T1000 (cell line): ENCODE measurements around the gene FAM114A1.
"Not testable (repeated sequence)": the region's sequence is repeated elsewhere in the genome, so short reads cannot be mapped to it uniquely, and the experiment has no call there.

ENCODE experiments used
- DNase-seq: peaks from one replicate; lab custom pipeline; 2025; ENCODE audit warnings: mixed read lengths; lab: John Stamatoyannopoulos, UW

The FAM114A1 gene

DNA sequence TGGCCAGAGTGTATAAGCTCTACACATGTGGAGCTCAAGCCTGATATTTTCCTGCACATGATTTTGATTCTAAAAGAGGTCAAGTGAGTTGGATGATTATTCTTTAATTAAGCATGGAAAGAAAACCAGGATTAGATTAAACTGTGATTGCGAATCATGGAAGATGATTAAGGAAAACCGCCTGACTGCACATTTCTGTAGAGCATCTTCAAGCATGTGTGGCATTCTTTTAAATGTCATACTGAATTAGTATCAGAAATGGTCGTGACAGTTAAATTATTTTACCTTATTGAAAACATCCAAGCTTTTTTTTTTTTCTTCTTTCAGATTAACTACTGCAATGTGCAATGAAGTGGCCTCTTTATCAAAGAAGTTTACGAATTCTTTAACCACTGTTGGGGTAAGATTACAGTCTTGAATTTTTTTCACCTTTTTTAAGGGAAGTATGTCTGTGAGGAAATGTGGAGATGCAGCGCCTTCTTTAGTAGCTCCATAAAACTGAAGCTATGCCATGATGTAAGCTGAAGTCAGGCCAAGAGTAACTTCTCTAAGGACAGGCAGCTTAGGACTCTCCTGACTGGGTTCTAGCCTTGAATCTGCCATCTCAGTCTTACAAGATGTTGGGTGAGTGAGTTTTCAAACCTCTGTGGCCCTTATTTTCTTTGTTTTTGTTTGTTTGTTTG lies 67.9 kb downstream of the FAM114A1 start:
- no peak for DNase-seq

DNA sequence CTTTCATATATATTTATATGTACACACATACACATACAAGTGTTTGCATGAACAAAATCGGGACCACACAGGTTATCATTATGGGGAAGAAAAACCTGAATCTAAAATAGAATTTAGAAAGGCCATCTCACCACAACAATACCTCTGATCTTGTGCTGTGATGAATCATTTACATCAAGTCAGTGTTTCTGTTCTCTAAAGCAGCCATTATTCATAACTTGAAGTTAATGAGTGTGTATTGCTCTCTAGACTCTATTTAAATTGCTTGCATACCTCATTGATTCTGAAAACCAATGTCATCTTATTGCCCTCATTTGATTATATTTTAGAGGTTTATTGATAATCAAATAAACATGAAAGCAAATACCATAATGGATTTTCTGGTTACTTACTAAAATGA lies 71.6 kb downstream of the FAM114A1 start:
- DNase-seq: no peak

- no peak for DNase-seq
Measured at GRCh38 chr4:38940476-38940875, 72.9 kb downstream of the FAM114A1 start.

- DNase-seq: not testable (repeated sequence)
Measured at GRCh38 chr4:38941906-38942305, 74.3 kb downstream of the FAM114A1 start.

DNA sequence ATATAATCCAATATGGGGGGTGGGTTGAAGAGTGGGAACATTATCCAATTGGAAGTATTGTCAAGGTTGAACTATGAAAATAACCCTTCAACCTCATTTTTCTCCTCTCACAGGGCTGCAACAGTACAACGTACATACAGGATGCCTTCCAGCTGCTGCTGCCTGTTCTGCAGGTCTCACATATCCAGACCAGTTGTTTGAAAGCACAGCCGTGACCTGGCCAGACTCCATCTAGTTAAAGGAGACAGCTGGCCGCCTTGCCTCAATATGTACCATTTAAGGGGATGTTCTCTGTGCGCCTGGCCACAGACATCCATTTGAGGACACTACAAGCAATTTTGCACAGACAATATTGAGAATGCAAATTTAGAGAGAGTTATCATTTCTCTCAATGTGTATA lies 75.7 kb downstream of the FAM114A1 start:
- DNase-seq: no peak

DNA sequence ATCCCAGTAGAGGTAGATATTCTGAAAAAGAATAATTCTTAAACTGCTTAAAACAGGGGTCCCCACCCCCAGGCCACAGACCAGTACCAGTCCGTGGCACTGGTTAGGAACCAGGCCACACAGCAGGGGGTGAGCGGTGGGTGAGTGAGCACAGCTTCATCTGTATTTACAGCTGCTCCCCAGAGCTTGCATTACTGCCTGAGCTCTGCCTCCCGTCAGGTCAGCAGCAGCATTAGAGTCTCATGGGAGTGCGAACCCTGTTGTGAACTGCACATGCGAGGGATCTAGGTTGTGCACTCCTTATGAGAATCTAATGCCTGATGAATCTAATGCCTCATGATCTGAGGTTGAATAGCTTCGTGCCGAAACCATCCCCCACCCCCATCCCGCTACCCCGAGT lies 76.8 kb downstream of the FAM114A1 start:
- DNase-seq: no peak

- DNase-seq: no peak
Measured at GRCh38 chr4:38946919-38947318, 79.3 kb downstream of the FAM114A1 start.

GRCh38 chr4:38948551-38948950 lies 80.9 kb downstream of the FAM114A1 start:
- DNase-seq: peak; percentile 58

GRCh38 chr4:38949411-38950051 lies 81.9 kb downstream of the FAM114A1 start:
- DNase-seq: no peak

DNA sequence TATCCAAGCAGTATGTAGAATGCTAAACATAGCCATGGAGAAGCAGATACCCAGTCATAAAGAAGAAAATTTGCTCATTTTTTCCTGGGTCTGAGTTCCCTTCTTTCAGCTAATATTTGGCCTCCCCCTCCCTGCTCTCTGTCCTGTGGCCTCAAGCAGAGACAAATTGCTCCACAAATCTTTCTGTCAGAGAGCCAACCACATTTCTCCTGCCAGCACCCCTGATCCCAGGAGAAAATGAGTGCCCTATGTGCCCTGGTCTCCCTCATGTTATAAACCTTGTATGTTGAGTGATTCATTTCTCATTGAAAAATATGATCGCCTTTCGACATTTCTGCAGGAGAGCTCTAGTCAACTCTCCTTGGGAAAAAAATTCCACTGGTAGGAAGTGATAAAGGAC lies 82.6 kb downstream of the FAM114A1 start:
- peak; percentile 10 for DNase-seq

GRCh38 chr4:38950734-38951133 lies 83.1 kb downstream of the FAM114A1 start:
- no peak for DNase-seq

DNA sequence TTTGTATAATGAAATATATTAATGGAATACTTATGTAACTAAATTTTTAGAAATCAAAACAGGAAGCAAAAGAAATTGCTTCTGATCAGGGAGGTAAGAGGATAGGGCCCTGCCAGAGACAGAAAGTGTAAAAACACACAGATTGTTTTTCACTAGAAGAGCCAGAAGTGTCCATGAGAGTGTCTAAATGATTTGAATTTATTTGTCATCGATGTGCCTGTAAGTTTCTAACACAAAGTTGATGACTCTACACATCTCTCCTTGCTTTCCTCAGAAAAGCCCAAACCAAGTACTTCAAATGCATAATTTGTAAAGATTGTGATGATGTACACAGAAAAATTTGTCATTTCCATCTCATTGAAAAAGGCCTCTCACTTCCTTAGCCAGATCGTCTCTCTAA lies 84.0 kb downstream of the FAM114A1 start:
- no peak for DNase-seq

GRCh38 chr4:38952017-38952416 lies 84.4 kb downstream of the FAM114A1 start:
- DNase-seq: no peak

- DNase-seq: no peak
Measured at GRCh38 chr4:38954727-38955126, 87.1 kb downstream of the FAM114A1 start.

- DNase-seq: no peak
Measured at GRCh38 chr4:38955957-38956356, 88.4 kb downstream of the FAM114A1 start.

DNA sequence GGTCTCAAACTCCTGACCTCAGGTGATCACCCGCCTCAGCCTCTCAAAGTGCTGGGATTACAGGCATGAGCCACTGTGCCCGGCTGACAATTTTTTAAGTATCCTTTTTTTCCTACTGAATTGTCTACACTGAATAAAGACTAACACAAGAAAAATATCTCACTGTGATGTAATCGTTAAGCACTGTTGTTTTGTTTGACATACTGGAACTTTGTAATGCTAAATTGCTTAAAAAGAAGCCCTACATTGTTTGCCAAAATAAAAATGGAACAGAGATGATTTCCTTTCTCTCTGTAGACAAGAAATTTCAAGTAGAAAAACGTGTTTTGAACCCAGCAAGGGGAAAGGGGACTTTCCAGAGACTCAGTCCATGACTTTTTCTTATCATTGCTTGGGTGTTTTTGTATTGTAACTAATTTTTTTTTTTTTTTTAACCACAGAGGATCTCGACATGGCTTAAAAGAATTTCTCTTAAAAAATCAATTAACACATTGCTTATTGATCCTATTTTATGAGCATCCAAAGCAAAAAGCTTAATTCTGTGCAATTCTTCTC lies 89.7 kb downstream of the FAM114A1 start:
- no peak for DNase-seq

DNA sequence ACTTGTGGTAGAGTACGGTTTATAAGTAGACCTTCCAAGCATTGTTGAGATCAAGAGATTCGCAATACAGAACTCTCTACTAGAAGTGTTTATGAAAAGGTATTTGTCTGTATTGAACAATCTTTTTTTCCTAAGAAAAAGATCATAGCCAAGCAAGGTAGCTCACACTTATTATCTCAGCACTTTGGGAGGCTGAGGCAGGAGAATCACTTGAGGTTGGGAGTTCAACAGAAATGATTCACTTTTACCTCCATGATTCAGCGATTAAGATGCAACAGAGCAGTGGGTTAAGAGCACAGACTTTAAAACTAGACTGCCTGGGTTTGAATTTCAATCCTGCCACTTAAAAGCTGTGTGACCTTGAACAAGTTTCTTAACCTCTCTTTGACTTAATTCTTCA lies 90.3 kb downstream of the FAM114A1 start:
- DNase-seq: no peak

GRCh38 chr4:38958453-38959190 lies 91.0 kb downstream of the FAM114A1 start:
- DNase-seq: no peak

GRCh38 chr4:38959248-38959647 lies 91.6 kb downstream of the FAM114A1 start:
- DNase-seq: not testable (repeated sequence)

DNA sequence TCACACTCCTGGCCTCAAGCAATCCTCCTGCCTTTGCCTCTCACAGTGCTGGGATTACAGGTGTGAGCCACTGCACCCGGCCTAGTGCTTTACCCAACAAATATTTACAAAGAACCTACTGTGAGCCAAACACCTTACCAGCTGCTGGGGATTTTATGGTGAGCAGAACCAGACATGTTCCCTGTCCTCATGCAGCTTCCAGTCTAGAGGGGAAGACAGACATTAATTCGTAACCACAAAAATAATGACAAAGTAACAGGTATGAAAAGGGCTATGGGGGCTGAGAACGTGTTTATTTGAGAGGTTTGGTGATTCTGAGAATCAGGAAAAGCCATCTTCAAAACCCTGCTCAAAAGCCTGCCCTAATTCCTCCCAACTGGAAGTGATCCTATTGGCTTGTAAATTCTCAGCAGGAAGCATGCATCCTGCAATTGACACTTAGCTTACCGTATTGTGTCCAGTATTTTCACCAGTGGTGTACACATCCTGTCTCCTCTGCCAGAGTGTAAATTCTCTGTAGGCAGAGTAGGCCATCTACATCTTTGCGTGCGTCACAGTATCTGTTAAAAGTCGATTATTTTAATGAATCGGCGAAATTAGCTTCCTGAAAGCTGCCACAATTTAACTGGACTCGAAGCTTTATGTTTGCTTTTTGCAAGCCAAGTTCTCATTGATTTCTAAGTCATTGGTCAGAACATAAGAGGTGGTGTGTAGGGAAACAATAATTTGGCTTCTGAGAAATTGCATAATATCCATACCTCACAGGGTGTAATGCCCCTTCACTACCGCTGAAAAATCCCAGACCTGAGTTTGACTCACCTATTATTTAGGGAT lies 97.6 kb downstream of the FAM114A1 start:
- no peak for DNase-seq

DNA sequence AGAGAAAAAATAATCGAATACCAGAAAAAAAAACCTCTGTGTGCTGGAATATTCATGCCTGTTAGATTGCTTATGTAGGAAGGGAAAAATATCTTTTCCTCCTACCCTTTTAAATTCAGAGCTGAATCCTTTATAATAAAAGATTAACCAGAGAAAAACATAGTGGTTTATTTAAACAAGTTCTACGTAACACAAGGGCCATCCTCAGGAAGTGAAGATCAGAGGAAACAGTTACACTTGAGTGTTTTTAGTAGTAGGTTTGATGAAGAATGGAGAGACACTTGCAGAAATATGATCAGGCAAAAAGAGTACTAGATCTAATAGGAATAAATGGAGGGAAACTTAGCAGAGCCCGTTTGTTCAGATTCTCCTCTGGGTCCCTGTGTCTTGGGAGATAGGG lies 98.3 kb downstream of the FAM114A1 start:
- DNase-seq: no peak
